Kidney (tissue), 14 donors: ENCODE results near the gene PLA2G15. TPM values are rescaled to one million over a fixed set of nuclear protein-coding genes. Genes with fewer than 3 reads are reported as not detected.
A peak's percentile ranks its signal among the peaks of the same experiment; 100 is the strongest.

Experiments used
- DNase-seq, 5 donors: peaks; one replicate each; pipeline ENCODE4 v3.0.0-alpha.2; 2013 to 2020
- FAIRE-seq: peaks from 2 replicates; lab custom pipeline; 2012; peaks lifted over from hg19 to GRCh38; lab: Jason Lieb, UNC
- H3K27ac ChIP-seq, 2 donors: one replicate each; pipeline ENCODE4 v1.7.0; 2013; ENCODE audit warnings: low read depth in 2 of 2, low read length in 2 of 2, inconsistent platforms in 1 of 2
- H3K27me3 ChIP-seq: one replicate; pipeline ENCODE4 v1.7.1; 2013; ENCODE audit warnings: low read length, inconsistent platforms; ENCODE audit not compliant: control insufficient read depth, insufficient read depth
- H3K36me3 ChIP-seq, 3 donors: one replicate each; pipeline versions ENCODE4 v1.7.0 to v1.7.1; 2013; ENCODE audit warnings: low read length in 3 of 3, control low read depth in 1 of 3, inconsistent platforms in 1 of 3; ENCODE audit not compliant: insufficient read depth in 3 of 3, control insufficient read depth in 2 of 3
- H3K4me1 ChIP-seq, 3 donors: one replicate each; pipeline versions ENCODE4 v1.7.0 to v1.7.1; 2013; ENCODE audit warnings: low read length in 3 of 3, inconsistent platforms in 1 of 3, low read depth in 1 of 3; ENCODE audit not compliant: control insufficient read depth in 2 of 3, insufficient read depth in 2 of 3
- H3K4me3 ChIP-seq, 3 donors: one replicate each; pipeline versions ENCODE4 v1.7.0 to v1.8.1; 2013; ENCODE audit warnings: low read length in 3 of 3, control low read depth in 1 of 3, inconsistent platforms in 1 of 3
- H3K9ac ChIP-seq, 3 donors: one replicate each; pipeline versions ENCODE4 v1.7.0 to v1.7.1; 2013; ENCODE audit warnings: low read length in 3 of 3, control low read depth in 1 of 3, inconsistent platforms in 1 of 3
- H3K9me3 ChIP-seq, 3 donors: one replicate each; pipeline versions ENCODE4 v1.7.0 to v1.7.1; 2013; ENCODE audit warnings: low read length in 3 of 3, control low read depth in 1 of 3, inconsistent platforms in 1 of 3; ENCODE audit not compliant: control insufficient read depth in 2 of 3, insufficient read depth in 1 of 3
- CTCF ChIP-seq: IDR thresholded peaks from 3 replicates; pipeline ENCODE4 v1.5.1; 2012; ENCODE audit warnings: mild to moderate bottlenecking, moderate library complexity, borderline replicate concordance; ENCODE audit not compliant: insufficient read depth; ENCODE audit errors: extremely low read depth
- intact Hi-C: fragments of 100-400 bp; cut with DNase I; formaldehyde crosslinking; loops from one replicate; pipeline ENCODE4 v1.11.1; 2022
- polyA plus RNA-seq: library from polyadenylated mRNA; stranded (reverse); fragments of 350-450 nt; fragmentation: Illumina TruSeq; extraction: RNeasy Lipid Tissue Mini Kit (QIAGEN cat#74804); gene quantifications from one replicate; pipeline ENCODE4 v1.2.3, GENCODE V29; 2014; ENCODE audit warnings: low read depth, low replicate concordance; ENCODE audit not compliant: insufficient read depth
- total RNA-seq: library from RNA; stranded (reverse); fragmentation: NEBNext Ultra II Directional; extraction: Animal tissue kit (Norgen Biotek cat#: 25700); gene quantifications from one replicate; pipeline ENCODE4 v1.2.1, GENCODE V29; 2021
- donor health status: control.
- donor health status: control.
- donor health status: control.
- donor health status: control.
- donor health status: control.
- donor health status: DM: yes; HTN: yes; CAD: no.
- donor health status: Normal renal cell carcinoma (clear cell type).

PLA2G15 gene
- total and polyA plus RNA-seq, 2 donors from 2014 or later: 35.1 to 44.4 TPM

GRCh38 chr16:68233835-68234187, 11.4 kb upstream of the PLA2G15 start:
- H3K4me3 ChIP-seq: peak overlapping the region in 2 of 3 donors; percentile 40 to 81
- peak overlapping the region; percentile 70 to 94 for H3K27ac ChIP-seq
- FAIRE-seq: no peak
- peaks cover 3% of the 10 kb centered on the region for H3K27me3 ChIP-seq
- peaks cover 6 to 23% (median 21%) of the 10 kb centered on the region in 3 donors for H3K4me1 ChIP-seq
- peak overlapping the region in 1 of 3 donors; percentile 15 for H3K9ac ChIP-seq
- H3K36me3 ChIP-seq: peaks cover 0 to 31% (median 18%) of the 10 kb centered on the region in 3 donors
- no peak for TF ChIP-seq CTCF
- no peaks in the 10 kb centered on the region for H3K9me3 ChIP-seq
- no peak for DNase-seq
- intact Hi-C loops: no loop called here

- H3K27ac ChIP-seq: peak overlapping the region; percentile 93 to 94
- H3K36me3 ChIP-seq: peaks cover 0 to 31% (median 18%) of the 10 kb centered on the region in 3 donors
- FAIRE-seq (no peak), DNase-seq (peak; percentile 81 to 97 (median 88))
- peak overlapping the region; percentile 33 to 81 (median 40) for H3K4me3 ChIP-seq
- peaks cover 6 to 21% (median 17%) of the 10 kb centered on the region in 3 donors for H3K4me1 ChIP-seq
- TF ChIP-seq CTCF: no peak
- H3K9ac ChIP-seq: peak overlapping the region in 2 of 3 donors; percentile 67 to 76
- no peaks in the 10 kb centered on the region for H3K9me3 ChIP-seq
- intact Hi-C loops: no loop called here
- H3K27me3 ChIP-seq: peaks cover 3% of the 10 kb centered on the region
Measured at GRCh38 chr16:68234188-68235107, 10.7 kb upstream of the PLA2G15 start.

- peaks cover 3% of the 10 kb centered on the region for H3K27me3 ChIP-seq
- no peaks in the 10 kb centered on the region for H3K9me3 ChIP-seq
- H3K9ac ChIP-seq: peak overlapping the region in 2 of 3 donors; percentile 67 to 76
- intact Hi-C loops: no loop called here
- no peak for TF ChIP-seq CTCF
- DNase-seq: peak; percentile 47 to 86 (median 62)
- FAIRE-seq: no peak
- peaks cover 0 to 23% (median 15%) of the 10 kb centered on the region in 3 donors for H3K36me3 ChIP-seq
- peak overlapping the region; percentile 24 to 81 (median 33) for H3K4me3 ChIP-seq
- peaks cover 6 to 21% (median 17%) of the 10 kb centered on the region in 3 donors for H3K4me1 ChIP-seq
- peak overlapping the region; percentile 93 to 94 for H3K27ac ChIP-seq
Measured at GRCh38 chr16:68235108-68235886, 9.9 kb upstream of the PLA2G15 start.
